ENCODE data around the gene RABL2B.

The RABL2B gene

DNA sequence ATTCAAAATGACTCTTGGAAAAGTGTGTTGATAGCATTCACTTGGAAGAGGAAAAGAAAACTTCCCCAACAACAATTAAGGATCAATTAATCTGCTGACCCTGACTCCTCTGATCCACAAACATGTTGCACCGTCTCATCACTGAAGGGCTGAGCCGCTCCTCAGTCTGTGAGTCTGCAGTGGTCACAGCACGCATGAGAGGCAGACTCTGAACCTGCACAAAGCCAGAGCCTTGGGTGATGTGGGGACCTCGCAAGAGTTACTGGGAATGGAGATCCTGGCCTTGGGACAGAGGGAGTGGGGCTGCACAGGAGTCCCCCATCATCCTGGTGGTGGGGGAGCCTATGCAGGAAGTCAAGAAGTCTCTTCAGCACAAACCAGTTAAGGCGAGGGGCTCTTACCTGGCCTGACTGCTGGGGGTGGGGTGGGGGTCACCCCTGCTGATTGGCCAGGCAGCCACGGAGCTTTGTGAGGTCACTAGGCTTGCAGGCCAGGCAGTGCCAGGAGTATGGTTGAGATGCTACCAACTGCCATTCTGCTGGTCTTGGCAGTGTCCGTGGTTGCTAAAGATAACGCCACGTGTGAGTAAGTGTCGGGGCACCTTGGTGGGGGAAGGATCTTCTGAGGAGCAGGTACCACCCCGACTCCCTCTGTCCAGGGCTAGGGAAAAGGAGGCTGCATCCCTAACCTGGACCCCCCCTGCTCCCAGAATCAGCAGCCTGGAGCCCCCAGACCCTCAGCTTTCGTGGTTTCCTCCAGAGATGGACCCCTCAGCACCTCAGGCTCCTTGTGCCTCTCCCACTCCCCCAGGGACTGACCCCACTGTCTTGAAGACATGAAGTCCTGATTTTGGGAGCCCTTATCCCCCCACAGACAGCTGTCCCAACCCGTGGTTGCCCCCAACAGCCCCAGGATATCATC lies 45.4 kb downstream of the RABL2B start, which contains the start of gene ACR:
TSS of gene ACR (plus strand) at position 477 of the 921 bp plus-strand sequence. CDS start at position 509, 32 bp downstream.
- no peak for DNase-seq

DNA sequence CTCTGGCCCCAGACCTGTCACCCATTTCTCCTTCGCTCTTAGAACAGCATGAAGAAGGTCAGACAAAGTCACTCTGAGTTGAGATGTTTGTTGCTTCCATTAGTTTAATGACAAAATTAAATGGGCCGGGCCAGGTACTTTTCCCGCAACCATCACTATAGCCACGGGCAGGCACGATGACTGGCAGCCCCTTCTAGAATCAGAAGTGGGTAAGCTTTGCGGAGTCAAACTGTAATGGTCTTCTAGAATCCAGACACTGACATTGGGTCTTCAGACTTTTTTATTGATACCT lies 47.8 kb downstream of the RABL2B start:
- DNase-seq, result no peak

DNA sequence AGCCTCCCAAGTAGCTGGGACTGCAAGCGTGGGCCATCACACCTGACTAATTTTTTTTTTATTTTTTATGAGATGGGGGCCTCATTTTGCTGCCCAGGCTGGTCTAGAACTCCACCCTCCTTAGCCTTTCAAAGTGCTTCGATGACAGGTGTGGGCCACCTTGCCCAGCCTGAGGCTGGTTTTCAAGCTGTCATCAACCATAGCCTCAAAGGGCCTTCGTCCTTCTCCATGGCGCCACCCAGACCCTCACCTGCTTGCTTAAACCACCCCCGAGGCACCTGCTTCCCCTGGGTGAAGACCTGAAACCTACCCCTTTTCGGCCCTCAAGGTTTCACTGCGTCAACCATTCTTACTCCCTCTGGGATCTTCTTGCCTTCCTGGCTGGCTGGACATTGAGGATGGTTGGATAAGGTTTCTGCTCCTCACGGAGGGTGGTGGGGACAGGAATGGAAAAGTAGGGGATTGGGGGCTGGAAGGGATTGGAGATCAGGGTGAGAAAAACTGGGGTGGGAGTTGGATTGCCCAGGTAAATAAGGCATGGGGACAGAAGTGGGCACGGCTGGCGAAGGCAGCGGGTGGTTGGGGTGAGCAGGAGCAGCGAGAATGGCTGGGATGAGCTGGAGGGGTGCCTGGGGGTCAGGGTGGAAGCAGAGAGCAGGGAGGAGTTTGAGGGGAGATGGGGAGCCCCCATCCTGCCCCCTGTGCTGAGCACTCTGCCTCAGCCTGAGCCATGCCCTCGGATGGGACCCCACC lies 48.3 kb downstream of the RABL2B start:
- no peak for DNase-seq

DNA sequence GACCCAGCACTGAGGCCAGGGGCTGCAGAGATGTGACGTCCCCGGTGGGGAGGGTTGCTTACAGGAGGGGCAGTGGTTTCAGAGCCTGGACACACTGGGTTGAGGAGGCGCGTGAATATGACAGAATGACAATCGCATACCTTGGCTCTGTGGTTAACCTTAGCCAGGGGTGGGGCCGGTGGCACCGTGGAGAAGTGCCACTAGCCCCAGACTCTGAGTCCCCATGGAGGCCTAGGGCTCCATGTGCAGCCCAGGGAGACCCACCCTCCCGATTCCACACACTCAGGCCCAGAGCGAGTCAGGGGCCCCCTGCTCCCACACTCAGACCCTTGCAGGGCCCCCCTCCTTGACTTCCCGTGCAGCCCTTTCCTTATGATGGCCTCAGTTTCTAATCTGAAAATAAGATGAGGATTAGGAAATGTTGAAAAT lies 49.1 kb downstream of the RABL2B start:
- no peak for DNase-seq

DNA sequence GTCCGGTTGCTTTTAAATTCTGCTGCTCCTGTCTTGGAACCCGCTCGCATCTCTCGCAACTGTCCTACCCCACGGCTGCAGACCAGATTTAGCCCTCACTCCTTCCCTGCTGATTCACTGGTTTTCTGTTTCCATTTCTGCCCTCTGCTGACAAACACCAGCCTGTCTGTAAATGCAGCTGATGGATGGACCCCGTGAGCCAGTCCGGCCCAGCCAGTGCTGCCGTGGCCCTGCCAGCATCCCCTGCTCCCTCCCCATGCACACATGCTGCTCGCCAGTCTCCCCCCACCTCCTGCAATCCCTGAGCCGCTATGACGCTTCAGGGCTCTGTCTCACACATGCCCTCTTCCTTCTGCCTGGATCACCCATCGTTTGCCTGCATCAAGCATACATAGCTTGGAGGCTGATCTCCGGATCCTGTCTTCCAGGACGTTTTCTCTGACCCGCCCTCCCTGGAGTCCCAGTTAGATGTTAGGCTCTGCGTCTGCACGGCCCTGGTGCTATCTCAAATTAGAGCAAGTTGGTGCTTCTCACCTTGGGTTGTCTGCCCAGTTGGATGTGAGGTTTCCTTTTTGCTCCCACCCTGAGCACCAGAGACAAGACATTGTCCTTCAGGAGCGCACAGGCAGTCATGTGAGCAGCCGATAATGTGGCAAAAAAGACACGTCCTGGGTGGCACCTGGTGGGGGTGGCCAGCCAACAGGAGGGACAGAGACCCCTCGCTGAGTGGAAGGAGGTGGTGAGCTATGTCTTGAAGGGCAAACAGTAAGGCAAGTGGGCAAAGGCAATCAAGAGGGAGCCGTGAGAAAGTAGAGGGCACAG lies 49.7 kb downstream of the RABL2B start:
- DNase-seq, result no peak

GRCh38 chr22:50732681-50733080 lies 50.8 kb downstream of the RABL2B start:
- no peak for DNase-seq

DNA sequence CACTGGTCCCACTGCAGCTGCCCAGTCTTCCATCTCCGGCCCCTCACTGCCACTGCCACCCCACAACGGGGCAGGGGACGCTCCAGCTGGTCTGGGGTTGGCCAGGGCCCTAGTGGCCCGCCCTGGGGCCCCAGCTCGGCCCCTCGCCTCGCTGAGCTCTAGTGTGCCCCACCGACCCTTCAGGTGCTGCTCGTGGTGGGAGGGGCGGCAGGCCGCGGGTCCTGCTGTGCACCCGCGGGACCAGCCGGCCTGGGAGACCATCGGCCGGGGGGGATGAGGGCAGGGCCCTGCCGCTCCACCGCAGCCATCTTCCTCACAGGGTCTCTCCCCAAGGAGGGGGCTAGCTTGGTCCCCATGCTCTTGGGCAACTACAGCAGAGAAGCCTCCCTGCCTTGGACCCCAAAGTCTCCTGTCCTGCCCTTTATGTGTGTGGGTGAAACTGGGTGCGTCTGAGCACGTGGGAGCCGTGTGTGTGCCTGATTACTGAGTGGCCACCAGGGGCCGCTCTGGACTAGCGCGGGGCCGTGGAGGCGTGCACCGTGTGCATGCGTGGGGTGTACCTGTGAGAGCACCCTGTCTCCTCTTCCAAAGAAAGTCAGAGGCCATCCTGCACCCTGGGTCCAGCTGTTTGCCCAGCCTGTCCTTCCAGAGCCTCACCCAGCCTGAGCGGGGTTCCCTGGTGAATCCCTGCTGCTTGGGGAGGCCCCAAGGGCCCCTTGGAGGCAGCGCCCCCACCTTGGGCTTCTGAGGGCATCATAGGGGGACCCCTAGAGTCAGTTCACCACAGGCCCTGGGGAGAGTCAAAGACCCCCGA lies 51.4 kb downstream of the RABL2B start:
- peak; percentile 64 for DNase-seq

DNA sequence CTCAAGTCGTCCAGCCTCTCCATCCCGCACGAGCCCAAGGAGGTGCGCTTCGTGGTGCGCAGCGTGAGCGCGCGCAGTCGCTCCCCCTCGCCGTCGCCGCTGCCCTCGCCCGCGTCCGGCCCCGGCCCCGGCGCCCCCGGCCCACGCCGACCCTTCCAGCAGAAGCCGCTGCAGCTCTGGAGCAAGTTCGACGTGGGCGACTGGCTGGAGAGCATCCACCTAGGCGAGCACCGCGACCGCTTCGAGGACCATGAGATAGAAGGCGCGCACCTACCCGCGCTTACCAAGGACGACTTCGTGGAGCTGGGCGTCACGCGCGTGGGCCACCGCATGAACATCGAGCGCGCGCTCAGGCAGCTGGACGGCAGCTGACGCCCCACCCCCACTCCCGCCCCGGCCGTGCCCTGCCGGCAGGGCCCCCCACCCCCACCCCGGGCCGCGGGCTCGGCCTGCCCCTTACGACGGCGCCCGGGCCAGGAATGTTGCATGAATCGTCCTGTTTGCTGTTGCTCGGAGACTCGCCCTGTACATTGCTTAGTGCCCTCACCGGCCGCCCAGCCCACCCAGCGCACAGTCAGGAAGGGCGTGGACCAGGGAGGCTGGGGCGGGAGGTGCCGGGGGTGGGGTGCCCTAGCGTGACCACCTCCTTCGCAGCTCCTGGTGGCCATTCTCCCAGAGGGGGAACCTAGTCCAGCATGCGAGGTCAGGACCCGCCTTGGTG lies 52.3 kb downstream of the RABL2B start:
- DNase-seq, result no peak

GRCh38 chr22:50730013-50730891 lies 53.2 kb downstream of the RABL2B start:
- DNase-seq, result no peak

GRCh38 chr22:50729391-50730012 lies 53.9 kb downstream of the RABL2B start:
- DNase-seq, result no peak

DNA sequence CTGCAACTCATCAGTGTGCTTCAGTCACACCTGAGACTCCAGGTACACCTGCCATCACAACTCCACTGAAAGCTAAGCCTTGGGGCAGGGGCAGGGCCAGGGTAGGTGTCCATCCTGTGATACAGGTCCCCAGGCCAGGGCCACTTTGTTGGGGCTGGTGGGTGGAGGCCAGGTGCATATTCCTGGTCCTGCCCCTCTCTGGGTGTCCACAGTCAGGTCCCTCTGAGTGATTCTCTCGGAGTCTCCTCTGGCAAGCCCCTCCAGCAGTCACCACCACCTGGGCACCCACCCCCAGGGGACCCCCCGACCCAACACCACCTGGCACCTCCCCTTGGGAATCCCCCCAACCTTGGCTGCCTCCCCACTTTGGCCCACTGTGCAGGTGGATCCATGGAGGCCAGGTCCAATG lies 54.9 kb downstream of the RABL2B start:
- DNase-seq, result no peak

GRCh38 chr22:50727678-50728522 lies 55.5 kb downstream of the RABL2B start:
- no peak for DNase-seq

GRCh38 chr22:50726643-50727340 lies 56.6 kb downstream of the RABL2B start:
- no peak for DNase-seq

- no peak for DNase-seq
These were observed 57.8 kb downstream of the RABL2B start for GRCh38 chr22:50725597-50725996.

GRCh38 chr22:50724616-50725015 lies 58.8 kb downstream of the RABL2B start:
- DNase-seq, result no peak

- no peak for DNase-seq
These were observed 59.4 kb downstream of the RABL2B start for GRCh38 chr22:50723991-50724390.

DNA sequence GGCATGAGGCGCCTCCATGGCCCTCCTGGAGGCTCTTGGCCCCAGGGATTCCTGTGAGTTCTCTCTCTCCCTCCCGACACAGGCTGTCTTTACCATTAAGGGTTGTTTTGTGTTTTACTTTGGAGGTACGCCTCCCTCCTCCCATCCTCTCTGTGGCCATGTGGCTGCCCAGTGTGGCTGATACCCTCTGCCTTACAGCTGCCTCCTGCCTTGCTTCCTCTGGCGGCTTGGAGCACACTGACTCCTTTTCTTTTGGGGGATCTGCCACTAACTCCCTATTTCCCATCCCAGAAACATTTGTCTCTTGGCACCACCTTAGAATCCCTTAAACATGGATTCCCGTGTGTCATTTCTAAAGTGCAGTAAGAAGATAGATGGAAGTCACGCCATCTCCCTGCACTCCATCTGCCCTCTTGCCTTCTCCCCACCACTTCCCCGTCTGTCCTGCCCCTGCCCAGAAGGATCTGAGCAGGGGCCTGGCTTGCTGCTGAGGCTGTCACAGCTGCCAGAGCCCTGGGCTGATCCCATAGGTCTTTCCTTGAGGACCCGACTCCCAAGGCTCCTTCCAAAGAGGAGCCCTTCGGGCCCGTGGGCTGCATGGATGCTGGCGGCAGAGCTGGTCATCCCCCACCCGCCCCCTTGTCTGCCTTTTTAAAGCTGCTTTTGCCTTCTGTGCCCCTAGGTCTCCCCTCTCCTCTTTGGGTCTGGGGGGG lies 60.6 kb downstream of the RABL2B start:
- no peak for DNase-seq

Measured in activated CD4-positive, alpha-beta T cell treated with anti-CD3 and anti-CD28 coated beads, Interleukin-10, Interleukin-2, amounts not matched to agents 100 ng/mL and 50 ng/mL, durations not matched to agents 16 hours and 8 hours (primary cell).